Transverse colon (tissue), 4 donors: ENCODE data around the gene SMYD5. TPM values are rescaled to one million over a fixed set of nuclear protein-coding genes. Genes with fewer than 3 reads are reported as not detected.

Source experiments
- DNase-seq: peaks from one replicate; pipeline ENCODE4 v3.0.0-alpha.2; 2019
- H3K27ac ChIP-seq, 4 donors: fragments of 200-600 bp; sonication (generic); 2 replicates each; pipeline ENCODE4 v1.5.1; 2016 to 2018; ENCODE audit warnings: inconsistent platforms in 4 of 4
- H3K27me3 ChIP-seq: fragments of 200-600 bp; sonication (generic); 2 replicates; pipeline ENCODE4 v1.5.1; 2017; ENCODE audit warnings: inconsistent platforms
- H3K36me3 ChIP-seq, 4 donors: fragments of 200-600 bp; sonication (generic); 2 replicates each; pipeline ENCODE4 v1.5.1; 2017 to 2019; ENCODE audit warnings: inconsistent platforms in 4 of 4
- H3K4me1 ChIP-seq, 4 donors: fragments of 200-600 bp; sonication (generic); 2 replicates each; pipeline ENCODE4 v1.5.1; 2017 to 2020; ENCODE audit warnings: inconsistent platforms in 4 of 4
- H3K4me3 ChIP-seq, 4 donors: fragments of 200-600 bp; sonication (generic); 1 replicate in 1 of 4; 2 replicates in 3 of 4; pipeline versions ENCODE4 v1.5.1 to v1.6.1; 2017 to 2019; ENCODE audit warnings: inconsistent platforms in 4 of 4
- H3K9me3 ChIP-seq, 2 donors: fragments of 200-600 bp; sonication (generic); 2 replicates each; pipeline ENCODE4 v1.5.1; 2017 to 2019; ENCODE audit warnings: inconsistent platforms in 2 of 2
- EP300 ChIP-seq: sonication (generic); formaldehyde crosslinking; IDR thresholded peaks from one replicate; pipeline ENCODE4 v1.6.1; 2017; ENCODE audit warnings: antibody characterized with exemption, low read depth
- POLR2A ChIP-seq: fragments of 450-650 bp; IDR thresholded peaks from one replicate; pipeline ENCODE4 v1.6.1; 2016; ENCODE audit warnings: antibody characterized with exemption, mild to moderate bottlenecking, moderate library complexity
- POLR2AphosphoS5 ChIP-seq, 3 donors: sonication (generic); formaldehyde crosslinking; IDR thresholded peaks; one replicate each; pipeline ENCODE4 v1.6.1; 2016; ENCODE audit warnings: antibody characterized with exemption in 3 of 3
- WGBS, 2 donors: methylation state at CpG; one replicate each; pipeline ENCODE4 v1.1.5; 2018; ENCODE audit warnings: low coverage in 1 of 2; 5-methylcytosine and 5-hydroxymethylcytosine counted together
- in situ Hi-C, 4 donors: fragments of 200-750 bp; cut with MboI; loops; one replicate each; pipeline versions ENCODE4 v1.15.0 to v1.15.1; 2017; ENCODE audit warnings: low sequenced_read_pairs in 3 of 4, low pct_ligation_motif_present in 1 of 4, low pct_unique_long_range_greater_than_20kb in 1 of 4
- intact Hi-C: fragments of 100-400 bp; cut with DNase I; formaldehyde crosslinking; loops from one replicate; pipeline ENCODE4 v1.15.1; 2023; ENCODE audit warnings: low total_unique reads
- total RNA-seq, 4 donors: library from RNA; depleted of rRNA; stranded (reverse); fragments of >200 nt; gene quantifications; one replicate each; pipeline ENCODE4 v1.1.0, GENCODE V29; 2016
- TF ChIP-seq, protein P1 (sequence below), 5 experiments: fragments of 200-600 bp in 3 of 5; fragments of 450-650 bp in 2 of 5; sonication (generic) in 3 of 5; IDR thresholded peaks; 1 replicate in 2 of 5; 2 replicates in 3 of 5; pipeline ENCODE4 v1.5.1; 2016 to 2017; ENCODE audit warnings: antibody characterized with exemption in 5 of 5, inconsistent platforms in 3 of 5, mild to moderate bottlenecking in 2 of 5, moderate library complexity in 1 of 5

SMYD5 gene
- total RNA-seq, 4 donors from 2014 or later = 6.4 to 16.1 (median 13.4) TPM

DNA sequence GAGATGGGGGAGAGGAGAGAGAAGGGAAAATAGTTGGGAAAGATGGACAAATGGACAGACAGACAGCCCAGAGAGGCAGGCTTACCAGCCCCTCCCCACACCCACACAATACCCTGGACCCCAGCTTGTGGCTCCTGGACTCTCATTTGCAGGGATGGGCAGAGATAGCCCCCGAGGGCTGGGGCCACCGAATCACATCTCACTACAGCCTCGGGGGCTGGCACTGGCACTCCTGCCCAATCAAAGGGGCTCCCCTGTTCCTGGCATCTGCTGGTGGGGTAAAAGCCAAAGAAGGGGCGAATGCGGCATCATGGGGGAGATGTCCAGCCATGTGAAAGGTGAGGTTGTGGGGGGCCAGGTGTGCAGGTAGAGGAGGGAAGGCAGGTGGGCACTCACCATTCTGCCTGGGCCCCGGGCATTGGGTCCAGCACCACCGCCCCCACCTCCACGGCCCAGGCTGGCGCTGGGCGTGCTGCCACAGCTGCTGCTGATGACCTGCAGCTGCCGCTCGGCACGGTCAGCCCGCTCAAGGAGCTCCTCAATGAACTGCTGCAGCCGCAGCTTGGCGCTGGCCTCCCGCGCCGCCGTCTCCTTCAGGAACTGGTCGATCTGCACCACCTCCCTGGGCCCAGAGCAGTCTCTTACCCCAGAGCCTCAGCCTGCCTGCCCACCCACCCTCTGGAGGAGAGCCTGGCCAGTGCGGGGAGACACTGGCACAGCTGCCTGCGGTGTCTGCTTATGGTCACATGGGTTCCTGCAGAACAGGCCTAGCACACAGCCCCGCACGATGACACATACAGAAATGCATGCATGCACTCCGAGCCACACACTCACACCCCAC is 52.2 kb downstream of the SMYD5 start:
- TF ChIP-seq EP300 (no peak), POLR2A (no peak), POLR2AphosphoS5 (IDR thresholded peaks at IDR 0.05) (no peak)
- TF ChIP-seq, protein P1, sequence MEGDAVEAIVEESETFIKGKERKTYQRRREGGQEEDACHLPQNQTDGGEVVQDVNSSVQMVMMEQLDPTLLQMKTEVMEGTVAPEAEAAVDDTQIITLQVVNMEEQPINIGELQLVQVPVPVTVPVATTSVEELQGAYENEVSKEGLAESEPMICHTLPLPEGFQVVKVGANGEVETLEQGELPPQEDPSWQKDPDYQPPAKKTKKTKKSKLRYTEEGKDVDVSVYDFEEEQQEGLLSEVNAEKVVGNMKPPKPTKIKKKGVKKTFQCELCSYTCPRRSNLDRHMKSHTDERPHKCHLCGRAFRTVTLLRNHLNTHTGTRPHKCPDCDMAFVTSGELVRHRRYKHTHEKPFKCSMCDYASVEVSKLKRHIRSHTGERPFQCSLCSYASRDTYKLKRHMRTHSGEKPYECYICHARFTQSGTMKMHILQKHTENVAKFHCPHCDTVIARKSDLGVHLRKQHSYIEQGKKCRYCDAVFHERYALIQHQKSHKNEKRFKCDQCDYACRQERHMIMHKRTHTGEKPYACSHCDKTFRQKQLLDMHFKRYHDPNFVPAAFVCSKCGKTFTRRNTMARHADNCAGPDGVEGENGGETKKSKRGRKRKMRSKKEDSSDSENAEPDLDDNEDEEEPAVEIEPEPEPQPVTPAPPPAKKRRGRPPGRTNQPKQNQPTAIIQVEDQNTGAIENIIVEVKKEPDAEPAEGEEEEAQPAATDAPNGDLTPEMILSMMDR (IDR thresholded peaks at IDR 0.05) = no peak
- WGBS, 2 donors = 90% methylated on average over 26 of the region's 26 CpGs; no CpG with 5 or more reads in 1 of the 2 donors
- Histone ChIP-seq H3K4me1 (peaks cover 0 to 12% (median 5%) of the 10 kb centered on the region in 4 donors), H3K27me3 (peaks cover 15% of the 10 kb centered on the region), H3K4me3 (no peak overlapping the region), H3K27ac (no peak overlapping the region), H3K36me3 (no peaks in the 10 kb centered on the region), H3K9me3 (no peaks in the 10 kb centered on the region)
- intact Hi-C loops (no loop called here), in situ Hi-C loops (no loop called here)
- no peak for DNase-seq

DNA sequence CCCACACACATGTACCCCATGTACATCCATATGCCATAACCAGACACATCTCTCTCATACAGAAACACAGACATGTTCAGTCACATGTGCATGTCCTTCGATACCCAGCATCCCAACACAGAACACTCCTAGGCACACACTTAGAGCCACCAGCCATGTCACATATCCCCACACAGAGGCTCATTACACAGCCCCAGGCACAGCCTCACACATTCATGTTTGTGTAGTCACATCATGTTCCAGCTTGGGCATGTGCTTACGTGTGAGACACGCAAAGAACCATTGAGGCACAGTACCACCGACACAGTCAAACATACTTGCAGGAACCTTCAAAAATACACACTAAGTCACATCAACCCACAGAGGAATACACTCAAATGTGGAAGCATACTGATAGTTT is 53.0 kb downstream of the SMYD5 start:
- in situ Hi-C loops (no loop called here), intact Hi-C loops (no loop called here)
- DNase-seq = no peak
- TF ChIP-seq POLR2A (no peak), EP300 (no peak), POLR2AphosphoS5 (IDR thresholded peaks at IDR 0.05) (no peak)
- TF ChIP-seq, protein P1 (IDR thresholded peaks at IDR 0.05) = no peak
- no peak overlapping the region for H3K27ac ChIP-seq
- H3K9me3 ChIP-seq = no peaks in the 10 kb centered on the region
- H3K4me3 ChIP-seq = no peak overlapping the region
- peaks cover 15% of the 10 kb centered on the region for H3K27me3 ChIP-seq
- H3K4me1 ChIP-seq = peaks cover 0 to 12% (median 5%) of the 10 kb centered on the region in 4 donors
- no peaks in the 10 kb centered on the region for H3K36me3 ChIP-seq
- WGBS, 2 donors = 97 to 100% methylated on average over 1 to 4 of the region's 4 CpGs

DNA sequence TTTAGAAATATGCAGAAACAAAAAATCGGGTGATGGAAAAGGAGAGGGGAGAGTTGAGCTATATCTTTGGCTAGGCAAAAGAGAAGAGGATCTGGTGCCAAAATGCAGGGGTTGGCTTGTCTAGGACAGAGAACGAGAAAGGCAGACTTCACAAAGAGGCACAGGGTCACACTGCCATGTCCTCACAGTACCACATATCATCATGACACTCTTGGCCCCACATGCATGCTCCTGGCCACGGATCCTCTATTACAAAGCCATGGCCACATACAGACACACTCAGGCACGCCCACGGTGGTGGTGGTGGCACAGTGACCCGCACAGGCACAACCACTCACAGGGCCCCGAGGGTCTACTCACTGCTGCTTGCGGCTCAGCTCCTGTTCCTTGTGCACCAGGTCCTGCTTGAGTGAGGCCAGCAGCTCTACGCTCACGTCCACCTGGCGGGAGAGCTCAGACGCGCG is 54.4 kb downstream of the SMYD5 start:
- peak overlapping the region in 2 of 4 donors; percentile 46 to 72 for H3K27ac ChIP-seq
- no peaks in the 10 kb centered on the region for H3K9me3 ChIP-seq
- no peak for TF ChIP-seq POLR2A
- no peak for TF ChIP-seq POLR2AphosphoS5 (IDR thresholded peaks at IDR 0.05)
- TF ChIP-seq EP300 = no peak
- TF ChIP-seq, protein P1 (IDR thresholded peaks at IDR 0.05) = no peak
- H3K27me3 ChIP-seq = peaks cover 15% of the 10 kb centered on the region
- intact Hi-C loops (no loop called here), in situ Hi-C loops (no loop called here)
- H3K4me1 ChIP-seq = peaks cover 0 to 12% (median 5%) of the 10 kb centered on the region in 4 donors
- DNase-seq = no peak
- no peaks in the 10 kb centered on the region for H3K36me3 ChIP-seq
- H3K4me3 ChIP-seq = peak overlapping the region in 3 of 4 donors; percentile 36 to 49 (median 41)
- WGBS, 2 donors = 41 to 43% methylated on average over 1 to 14 of the region's 14 CpGs

DNA sequence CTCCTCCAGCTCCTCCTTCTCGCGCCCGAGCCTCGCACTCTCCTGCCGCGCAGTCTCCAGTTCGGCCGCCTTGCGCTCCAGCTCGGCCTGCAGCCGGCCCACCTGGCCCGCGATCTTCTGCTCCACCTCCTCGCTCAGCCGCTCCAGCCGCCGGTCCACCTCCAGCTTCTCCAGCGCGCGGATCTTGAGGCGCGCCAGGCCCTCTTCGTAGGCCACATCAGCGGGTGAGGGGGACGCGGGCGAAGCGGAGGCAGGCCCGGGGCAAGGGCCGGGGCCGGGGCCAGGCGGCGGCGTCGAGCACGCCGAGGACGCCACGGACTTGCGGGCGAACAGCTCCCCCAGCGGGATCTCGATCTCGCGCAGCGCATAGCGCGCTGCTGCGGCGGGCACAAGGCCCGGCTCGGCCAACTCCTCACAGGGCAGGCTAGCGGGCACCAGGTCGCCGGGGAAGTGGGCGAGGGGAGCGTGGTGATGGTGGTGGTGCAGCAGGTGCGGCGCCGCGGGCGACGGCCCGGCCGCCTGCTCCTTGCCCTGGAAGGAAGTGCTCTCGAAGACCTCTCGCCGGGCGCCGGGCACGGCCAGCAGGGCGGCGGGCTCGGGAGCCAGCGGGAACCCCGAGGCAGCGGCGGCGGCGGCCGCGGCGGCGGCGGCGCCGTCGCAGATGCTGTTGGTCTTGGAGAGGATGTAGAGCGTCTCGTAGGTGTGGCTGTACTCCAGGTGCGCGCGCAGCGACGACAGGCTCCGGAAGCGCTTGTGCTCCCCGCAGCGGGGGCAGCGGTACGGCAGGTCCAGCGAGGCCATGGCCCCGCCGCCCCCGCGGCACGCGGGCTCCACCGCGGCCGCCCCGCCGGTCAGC is 55.0 kb downstream of the SMYD5 start:
- Histone ChIP-seq H3K36me3 (no peaks in the 10 kb centered on the region), H3K4me3 (peak overlapping the region in 3 of 4 donors; percentile 36 to 49 (median 41)), H3K27ac (peak overlapping the region in 3 of 4 donors; percentile 46 to 72 (median 63)), H3K9me3 (no peaks in the 10 kb centered on the region), H3K27me3 (peaks cover 15% of the 10 kb centered on the region), H3K4me1 (peaks cover 0 to 12% (median 5%) of the 10 kb centered on the region in 4 donors)
- peak; percentile 81 for DNase-seq
- peak in 1 of 3 donors; percentile 15 for TF ChIP-seq POLR2AphosphoS5 (IDR thresholded peaks at IDR 0.05)
- TF ChIP-seq, protein P1 (IDR thresholded peaks at IDR 0.05) = peak in 3 of 5 experiments; percentile 18 to 29 (median 25)
- no peak for TF ChIP-seq POLR2A
- no peak for TF ChIP-seq EP300
- in situ Hi-C loops = no loop called here
- WGBS, 2 donors = 16% methylated on average over 41 of the region's 113 CpGs; no CpG with 5 or more reads in 1 of the 2 donors
- intact Hi-C loops = no loop called here
